HepG2 (cell line): Measurements from ENCODE around the gene CNPY4. TPM values are rescaled to one million over a fixed set of nuclear protein-coding genes. Genes with fewer than 3 reads are reported as not detected.

ENCODE experiments used
- CCAR2 ChIP-seq: fragments of 200-400 bp; formaldehyde crosslinking; optimal IDR thresholded peaks from 2 replicates; pipeline ENCODE3; 2018; ENCODE audit warnings: low read depth, mild to moderate bottlenecking, low read length, moderate library complexity
- CREBL2 ChIP-seq: sonication (generic); formaldehyde crosslinking; IDR thresholded peaks from 2 replicates; pipeline ENCODE4 v1.8.1; 2023; ENCODE audit warnings: missing genetic modification reagents, mild to moderate bottlenecking, borderline replicate concordance
- IRX3 ChIP-seq: sonication (generic); formaldehyde crosslinking; IDR thresholded peaks from 2 replicates; pipeline ENCODE4 v1.8.1; 2023; ENCODE audit warnings: mild to moderate bottlenecking, low read depth, missing genetic modification reagents, borderline replicate concordance
- MAFF ChIP-seq: IDR thresholded peaks from 2 replicates; pipeline ENCODE4 v1.6.1; 2011; ENCODE audit warnings: low read depth, low read length, improper control_type of control experiment
- NFE2L1 ChIP-seq: sonication (generic); formaldehyde crosslinking; IDR thresholded peaks from 2 replicates; pipeline ENCODE4 v1.4.0; 2020; ENCODE audit warnings: missing genetic modification reagents, mild to moderate bottlenecking, borderline replicate concordance
- NFYB ChIP-seq: sonication (generic); formaldehyde crosslinking; IDR thresholded peaks from 2 replicates; pipeline ENCODE4 v1.4.0; 2020; ENCODE audit warnings: missing genetic modification reagents
- PRDM15 ChIP-seq: sonication (generic); formaldehyde crosslinking; IDR thresholded peaks from 2 replicates; pipeline ENCODE4 v1.4.0; 2020; ENCODE audit warnings: missing genetic modification reagents
- U2AF1 ChIP-seq: fragments of 200-400 bp; formaldehyde crosslinking; optimal IDR thresholded peaks from 2 replicates; pipeline ENCODE3; 2017; ENCODE audit warnings: mild to moderate bottlenecking, low read depth, low read length
- USF2 ChIP-seq, 2 experiments: sonication (generic) in 1 of 2; formaldehyde crosslinking in 1 of 2; IDR thresholded peaks; 2 replicates each; pipeline versions ENCODE4 v1.5.1 to v1.6.1; 2011 to 2020; ENCODE audit warnings: borderline replicate concordance in 1 of 2, low read depth in 1 of 2, low read length in 1 of 2, mild to moderate bottlenecking in 1 of 2, missing genetic modification reagents in 1 of 2, moderate library complexity in 1 of 2
- XRCC5 ChIP-seq: fragments of 200-400 bp; formaldehyde crosslinking; optimal IDR thresholded peaks from 2 replicates; pipeline ENCODE3; 2017; ENCODE audit warnings: mild to moderate bottlenecking, low read length
- ZBTB39 ChIP-seq: sonication (generic); formaldehyde crosslinking; IDR thresholded peaks from 2 replicates; pipeline ENCODE4 v1.5.0; 2020; ENCODE audit warnings: missing genetic modification reagents
- ZNF326 ChIP-seq: sonication (generic); formaldehyde crosslinking; IDR thresholded peaks from 2 replicates; pipeline ENCODE4 v1.4.0; 2020; ENCODE audit warnings: missing genetic modification reagents, borderline replicate concordance
- ZSCAN20 ChIP-seq: sonication (generic); formaldehyde crosslinking; IDR thresholded peaks from 2 replicates; pipeline ENCODE4 v1.4.0; 2020; ENCODE audit warnings: missing genetic modification reagents, mild to moderate bottlenecking, borderline replicate concordance
- ZSCAN30 ChIP-seq: sonication (generic); formaldehyde crosslinking; IDR thresholded peaks from 2 replicates; pipeline ENCODE4 v1.5.0; 2020; ENCODE audit warnings: mild to moderate bottlenecking, missing genetic modification reagents
- polyA plus RNA-seq, 8 experiments: library from polyadenylated mRNA; depleted of rRNA in 3 of 8; stranded (reverse) in 7 of 8; unstranded in 1 of 8; fragments of >200 nt; fragmentation: Illumina TruSeq in 4 of 8; extraction: Trizol in 4 of 8; gene quantifications; 2 replicates each; pipeline versions ENCODE4 v1.2.1 to v1.2.3, GENCODE V29; 2011 to 2016; ENCODE audit warnings: low read depth in 4 of 8, missing spikeins in 1 of 8, mixed read lengths in 1 of 8; ENCODE audit not compliant: insufficient read depth in 1 of 8
- total RNA-seq, 5 experiments: library from RNA; depleted of rRNA; stranded (reverse); fragments of >200 nt; fragmentation: Illumina TruSeq; extraction: Trizol; gene quantifications; 2 replicates each; pipeline ENCODE4 v1.2.3, GENCODE V29; 2016; ENCODE audit warnings: low read depth in 1 of 5

Gene CNPY4
- total and polyA plus RNA-seq, 2 of the 13 experiments (the other 11 are each of a cell fraction or from before 2014, with no cell fraction given), result 6.2 to 12.7 TPM

GRCh38 chr7:100122067-100122466 is 2.6 kb downstream of the CNPY4 start (continued):
- peak; percentile 26; the same call in 1 of the 2 replicates for TF ChIP-seq USF2 (IDR thresholded peaks at IDR 0.05; ENCODE audit: low read depth, low read length)
- peak; percentile 33; the same call in 1 of the 2 replicates for TF ChIP-seq USF2 (CRISPR knock-in tag; IDR thresholded peaks at IDR 0.05; ENCODE audit: borderline replicate concordance)
- TF ChIP-seq ZBTB39, result no peak
- no peak for TF ChIP-seq ZNF326 (CRISPR knock-in tag)
- TF ChIP-seq MAFF, result no peak
- TF ChIP-seq ZSCAN30, result no peak
- TF ChIP-seq IRX3 (CRISPR knock-in tag), result no peak
- no peak for TF ChIP-seq PRDM15 (CRISPR knock-in tag)
- TF ChIP-seq XRCC5, result no peak
- TF ChIP-seq NFE2L1 (CRISPR knock-in tag), result no peak
- TF ChIP-seq ZSCAN20 (CRISPR knock-in tag), result no peak
- TF ChIP-seq CCAR2, result no peak
- no peak for TF ChIP-seq CREBL2 (CRISPR knock-in tag)
- TF ChIP-seq U2AF1, result no peak
- no peak for TF ChIP-seq NFYB (CRISPR knock-in tag)
